ENCODE measurements around the gene UBE2O.
A peak's percentile ranks its signal among the peaks of the same experiment; 100 is the strongest.

Gene UBE2O

GRCh38 chr17:76467366-76467765, 14.4 kb upstream of the UBE2O start, which contains the start of gene AANAT:
AANAT (plus strand) TSS chr17:76467603; CDS start chr17:76468747, 1,144 bp downstream.
- no peak for DNase-seq (ENCODE audit: low spot score)

DNA sequence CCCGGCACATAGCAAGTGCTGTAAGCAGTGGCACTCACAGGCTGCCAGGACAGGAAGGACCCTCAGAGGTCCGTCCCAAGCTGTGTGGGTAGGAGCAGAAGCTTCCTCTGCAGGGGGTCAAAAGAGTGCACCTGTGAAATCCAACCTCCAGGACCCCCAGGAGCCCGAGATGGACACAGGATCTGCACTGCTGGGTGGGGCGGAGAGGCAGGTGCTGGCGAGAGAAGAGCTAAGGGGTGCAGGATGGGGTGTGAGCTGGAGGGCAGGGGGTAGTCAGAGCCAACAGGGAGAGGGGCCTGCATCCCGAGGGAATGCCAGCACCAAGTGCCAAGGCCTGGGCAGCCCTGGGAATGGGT, 13.8 kb upstream of the UBE2O start:
- no peak for DNase-seq (ENCODE audit: low spot score)

GRCh38 chr17:76462556-76463290, 9.8 kb upstream of the UBE2O start:
- no peak for DNase-seq (ENCODE audit: low spot score)

DNA sequence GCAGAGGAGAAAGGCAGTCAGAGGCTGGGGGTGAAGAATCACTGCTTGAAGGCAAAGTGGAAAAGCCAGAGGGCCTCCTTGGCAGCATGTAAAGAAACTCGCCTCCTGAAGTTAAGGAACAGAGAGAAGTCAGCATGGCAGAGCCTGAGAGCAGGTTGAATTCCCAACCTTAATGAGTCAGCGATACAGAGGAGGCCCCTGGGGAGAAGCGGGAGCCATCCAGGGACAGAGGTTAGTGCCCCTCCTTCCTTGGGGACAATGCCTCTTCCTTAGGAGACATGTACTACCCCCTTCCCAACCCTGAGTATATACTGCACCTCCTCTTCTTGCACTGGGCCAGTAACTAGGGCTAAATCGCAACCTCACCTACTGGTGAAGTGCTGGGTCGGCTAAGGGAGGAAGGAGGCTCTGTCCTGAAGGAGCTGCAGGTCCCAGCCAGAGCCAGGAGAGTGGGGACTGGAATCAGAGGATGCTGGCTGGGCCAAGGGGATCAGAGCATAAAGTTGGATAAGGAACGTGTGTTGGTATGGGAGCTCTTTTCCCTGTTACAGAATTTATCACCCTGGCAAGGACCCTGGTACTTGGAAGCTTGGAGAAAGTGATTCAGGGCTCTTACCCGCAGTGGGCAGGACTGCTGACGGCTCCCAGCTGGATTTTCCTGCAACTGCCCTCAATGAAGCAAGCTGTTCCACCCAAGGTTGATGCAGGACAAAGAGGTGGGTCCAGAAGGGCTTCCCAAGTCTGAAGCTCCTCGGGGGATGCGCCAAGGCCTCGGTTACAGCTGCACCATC, 9.0 kb upstream of the UBE2O start:
- DNase-seq (ENCODE audit: low spot score), result no peak

DNA sequence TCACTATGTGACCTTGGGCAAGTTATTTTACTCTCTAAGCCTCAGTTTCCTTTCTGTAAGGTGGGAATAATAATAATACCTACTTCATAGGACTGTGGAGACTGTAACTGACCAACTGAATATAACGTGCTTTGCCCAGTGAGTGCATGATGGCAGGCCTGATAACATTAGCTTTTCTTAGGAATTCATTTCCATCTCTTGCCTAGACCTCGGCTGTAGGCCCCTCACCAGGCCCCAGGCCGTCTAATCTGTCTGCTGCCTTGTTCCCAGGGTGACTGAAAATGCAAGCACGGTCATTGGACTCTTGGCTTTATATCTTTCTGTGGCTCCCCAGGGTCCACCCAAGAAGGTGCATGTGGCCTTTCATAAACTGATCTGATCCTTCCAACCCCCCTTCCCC, 6.7 kb upstream of the UBE2O start:
- DNase-seq (ENCODE audit: low spot score), result no peak

DNA sequence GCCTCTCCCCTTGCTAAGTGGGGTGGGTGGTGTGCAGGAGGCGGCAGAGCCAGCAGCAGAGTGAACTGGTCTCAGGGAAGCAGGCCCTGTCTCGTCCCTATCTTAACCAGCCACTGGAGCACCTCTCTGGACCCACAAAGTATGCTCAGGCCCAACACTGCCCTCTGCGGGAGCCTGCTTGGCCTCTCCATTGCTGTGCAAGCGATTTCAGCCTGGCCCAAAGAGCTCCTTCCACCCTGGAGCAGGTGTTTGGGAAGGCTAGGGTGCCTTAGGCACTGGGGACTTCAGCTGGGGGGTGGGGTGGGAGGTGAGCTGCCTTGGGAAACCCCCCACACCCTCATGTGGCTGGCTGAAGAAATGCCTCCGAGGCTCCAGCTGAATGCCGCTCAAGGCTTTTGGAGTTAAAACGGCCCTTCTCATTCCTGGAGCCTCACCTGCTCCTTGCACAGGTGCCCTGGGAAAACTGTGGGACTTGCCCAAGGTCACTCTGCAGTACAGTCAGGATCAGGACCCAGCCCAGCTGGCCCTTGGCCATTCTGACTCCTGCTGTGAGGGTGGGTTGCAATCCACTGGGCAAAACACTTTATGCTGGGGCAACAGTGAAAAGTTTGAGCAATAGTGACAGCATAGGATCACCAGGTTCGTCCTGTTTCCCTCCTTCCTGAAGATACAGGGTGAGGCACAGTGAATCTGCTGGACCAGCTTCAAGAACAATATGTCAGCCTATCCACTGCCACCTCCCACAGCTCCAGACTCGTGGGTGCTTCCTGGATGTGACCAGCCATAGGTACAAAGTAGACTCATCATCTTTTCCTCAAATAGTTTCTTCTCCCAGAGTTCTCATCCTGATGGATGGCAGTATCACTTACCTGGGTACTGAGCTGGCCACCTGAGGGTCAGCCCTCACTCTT, 5.9 kb upstream of the UBE2O start:
- DNase-seq (ENCODE audit: low spot score), result no peak

- no peak for DNase-seq (ENCODE audit: low spot score)
Measured at GRCh38 chr17:76453431-76453743, 435 bp upstream of the UBE2O start.

DNA sequence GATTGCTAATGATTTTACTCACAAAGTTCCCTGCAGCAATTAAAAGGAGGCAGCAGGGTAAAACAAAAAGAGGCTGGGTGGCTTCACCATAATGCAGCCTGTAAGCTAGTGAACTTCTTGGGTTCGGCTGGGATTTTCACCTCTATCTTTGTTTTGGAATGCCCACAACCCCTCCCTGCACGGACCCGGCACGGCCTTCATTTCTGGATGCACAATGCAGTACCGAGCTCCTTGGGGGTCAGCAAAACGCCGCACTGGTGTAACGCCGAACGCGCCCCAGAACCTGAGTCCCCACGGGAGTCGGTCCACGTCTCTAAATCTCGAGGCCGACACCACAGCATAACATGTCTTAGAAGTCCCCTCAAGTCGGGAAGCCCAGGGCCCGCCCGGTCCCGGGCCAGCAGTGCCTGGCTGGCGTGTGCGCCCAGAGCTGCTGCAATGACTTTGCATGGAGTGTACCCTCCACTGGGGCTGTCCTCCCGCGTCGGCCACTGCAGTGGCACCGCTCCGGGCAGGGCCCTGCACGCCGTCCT, 759 bp downstream of the UBE2O start:
- no peak for DNase-seq (ENCODE audit: low spot score)

DNA sequence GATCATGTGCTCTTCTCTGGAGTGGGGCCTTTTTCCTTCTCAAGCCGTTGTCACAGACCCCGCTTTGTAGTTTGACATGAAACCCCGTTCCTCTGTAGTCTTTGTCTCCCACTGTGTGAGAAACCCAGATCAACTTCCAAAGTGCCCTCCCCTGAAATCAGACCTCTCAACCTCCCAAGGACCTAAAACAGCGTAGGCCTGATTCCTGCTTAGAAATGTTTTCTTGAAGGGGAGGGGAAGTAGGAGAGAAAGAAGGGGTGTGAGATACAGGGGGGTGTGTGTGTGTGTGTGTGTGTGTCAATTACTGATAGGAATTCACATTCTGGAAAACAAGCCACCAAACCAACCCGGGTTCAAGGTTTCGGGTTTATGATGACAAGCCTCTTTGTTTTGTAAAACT, 1.4 kb downstream of the UBE2O start:
- DNase-seq (ENCODE audit: low spot score), result no peak

- DNase-seq (ENCODE audit: low spot score), result no peak
Measured at GRCh38 chr17:76449126-76449525, 3.8 kb downstream of the UBE2O start.

GRCh38 chr17:76447931-76448652, 4.9 kb downstream of the UBE2O start:
- DNase-seq (ENCODE audit: low spot score), result peak; percentile 47

GRCh38 chr17:76446449-76447231, 6.3 kb downstream of the UBE2O start:
- DNase-seq (ENCODE audit: low spot score), result no peak

GRCh38 chr17:76445697-76446448, 7.1 kb downstream of the UBE2O start:
- DNase-seq (ENCODE audit: low spot score), result no peak

- peak; percentile 41 for DNase-seq (ENCODE audit: low spot score)
Measured at GRCh38 chr17:76444518-76445311, 8.2 kb downstream of the UBE2O start.

DNA sequence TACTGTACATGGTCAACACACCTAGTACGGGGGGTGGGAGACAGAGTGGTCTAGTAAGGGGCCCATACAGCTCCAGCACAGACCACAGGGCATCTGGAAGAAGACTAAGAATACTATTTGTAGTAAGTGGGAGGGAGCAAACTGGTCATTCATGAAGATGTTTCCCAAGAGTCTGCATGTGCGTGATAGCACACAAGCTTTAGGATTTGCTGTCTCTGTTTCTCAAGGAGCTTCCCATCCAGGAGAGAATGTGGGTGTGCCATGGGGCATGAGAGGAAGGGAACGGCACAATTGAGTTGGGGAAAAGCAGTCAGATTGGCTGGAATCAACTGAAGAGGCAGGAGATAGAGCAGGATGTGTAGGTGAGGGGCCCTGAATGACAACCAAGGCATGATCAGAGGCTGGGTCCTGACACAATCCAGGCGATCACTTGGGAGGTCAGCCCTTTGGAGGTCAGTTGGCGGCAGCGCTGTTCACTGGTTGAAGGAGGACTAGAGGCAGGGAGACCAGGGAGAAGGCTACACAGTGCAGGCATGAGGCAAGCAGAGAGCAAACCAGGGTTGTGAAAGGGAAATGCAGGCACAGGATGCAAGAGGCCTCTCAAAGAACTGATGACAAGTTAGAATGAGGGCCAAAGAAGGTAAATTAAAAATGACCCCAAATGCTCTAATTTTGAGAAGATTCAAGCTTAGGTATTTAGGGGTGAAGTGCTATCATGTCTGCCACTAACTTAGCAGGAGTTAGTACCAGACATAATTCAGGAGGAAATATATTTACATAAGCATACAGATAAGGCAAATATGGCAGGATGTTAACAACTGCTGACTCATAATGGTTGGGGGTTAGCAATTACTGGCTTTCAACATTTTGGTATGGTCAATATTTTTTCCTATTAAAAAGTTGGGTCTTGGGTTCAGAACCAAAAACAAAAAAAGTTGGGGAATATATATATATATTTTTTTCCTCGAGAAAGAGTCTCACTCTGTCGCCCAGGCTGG, 10.3 kb downstream of the UBE2O start:
- DNase-seq (ENCODE audit: low spot score), result peak; percentile 42

- DNase-seq (ENCODE audit: low spot score), result no peak
Measured at GRCh38 chr17:76441686-76442340, 11.1 kb downstream of the UBE2O start.

DNA sequence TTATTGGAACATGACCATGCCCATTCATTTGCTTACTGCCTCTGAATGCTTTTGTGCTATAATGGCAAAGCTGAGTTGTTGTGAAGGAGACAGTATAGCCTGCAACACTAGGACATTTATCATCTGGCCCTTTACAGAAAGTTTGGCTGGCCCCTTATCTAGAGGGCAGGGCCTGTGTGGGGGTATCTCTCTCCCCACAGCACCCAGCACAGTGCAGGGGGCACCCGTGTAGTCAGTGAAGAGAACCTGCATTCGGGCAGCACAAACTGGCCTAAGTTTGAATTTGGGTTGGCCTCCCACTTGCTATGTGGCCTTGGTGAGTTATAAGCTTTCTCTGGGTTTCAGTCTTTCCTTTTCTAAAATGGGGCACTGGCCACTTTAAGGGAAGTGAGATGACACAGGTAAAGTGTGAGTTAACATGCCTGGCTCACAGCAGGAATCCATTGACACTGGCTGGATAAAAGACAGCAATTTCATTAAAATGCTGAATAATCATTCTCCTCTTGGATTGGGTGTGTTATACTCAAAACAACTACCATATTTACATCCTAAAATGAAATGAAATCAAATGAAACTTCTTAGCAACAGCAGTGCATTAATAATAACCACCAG, 12.1 kb downstream of the UBE2O start:
- DNase-seq (ENCODE audit: low spot score), result no peak
